Measurements from ENCODE around the gene NAGLU. TPM values are rescaled to one million over a fixed set of nuclear protein-coding genes. Genes with fewer than 3 reads are reported as not detected.

The NAGLU gene
- total and polyA plus RNA-seq, 7 donors = 9.1 to 18.1 (median 16.0) TPM

DNA sequence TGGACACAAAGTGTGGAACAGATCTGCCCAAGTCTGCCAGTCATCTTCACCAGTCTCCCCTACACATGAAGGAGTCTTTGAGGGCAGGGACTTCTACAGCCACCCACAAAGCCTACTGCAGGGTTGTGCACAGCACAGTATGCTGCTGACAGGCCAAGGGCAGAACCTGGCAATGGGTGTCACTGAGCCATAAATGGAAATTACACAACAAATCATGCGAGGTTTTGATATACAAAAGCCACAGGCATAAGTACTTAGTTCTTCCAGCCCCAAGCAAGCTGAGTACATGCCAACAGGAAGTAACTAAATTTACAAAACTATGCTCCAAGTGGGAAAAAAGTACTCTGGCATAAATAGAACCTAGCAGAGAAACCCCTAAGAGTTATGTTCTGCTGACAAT, 49.3 kb downstream of the NAGLU start:
- peak in 1 of 4 donors; percentile 28 for ATAC-seq

DNA sequence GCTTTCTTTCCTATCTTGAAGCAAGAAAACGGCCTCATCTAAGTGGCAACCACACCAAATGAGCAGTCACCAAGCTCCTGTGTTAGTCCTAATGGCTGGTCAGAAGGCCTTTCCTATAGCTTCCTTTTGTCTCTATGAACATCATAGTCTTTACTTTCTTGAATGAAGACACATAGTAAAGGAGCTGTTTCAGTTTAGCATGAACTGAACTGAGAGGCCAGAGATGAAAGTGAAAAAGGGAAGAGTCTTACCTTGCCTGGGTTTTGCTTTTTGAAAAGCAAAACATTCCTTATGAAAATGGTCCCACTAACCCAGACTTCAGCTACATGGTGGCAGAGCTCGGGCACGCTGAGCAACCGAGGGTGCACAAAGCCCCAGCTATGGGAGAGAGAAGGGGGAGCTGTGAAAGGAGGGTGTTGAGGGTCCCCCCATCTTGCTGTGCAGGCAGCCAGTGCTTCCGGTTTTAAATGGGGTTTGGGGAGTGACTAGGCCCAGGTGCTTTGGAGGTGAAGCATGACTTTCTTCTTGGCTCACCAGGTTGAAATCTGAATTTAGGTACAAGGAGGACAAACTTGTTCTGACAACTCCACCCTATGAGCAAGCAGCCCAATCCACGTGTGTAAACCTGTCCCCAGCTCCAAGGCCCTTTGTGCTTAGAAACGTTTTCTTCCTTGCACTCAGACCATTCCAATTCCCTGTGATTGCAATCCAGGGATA, 50.6 kb downstream of the NAGLU start:
- DNase-seq = no peak
- Histone ChIP-seq H3K36me3 (ENCODE audit: insufficient read depth in 1 of 2, low read depth in 1 of 2) (peaks cover 17 to 100% of the 10 kb centered on the region in 2 donors), H3K4me3 (no peak overlapping the region), H3K9me3 (no peaks in the 10 kb centered on the region), H3K27ac (peak overlapping the region; percentile 27), H3K27me3 (ENCODE audit: insufficient read depth in 3 of 3, low read length in 2 of 3) (no peaks in the 10 kb centered on the region), H3K4me1 (no peaks in the 10 kb centered on the region)
- peak in 1 of 4 donors; percentile 8 for ATAC-seq
- TF ChIP-seq, protein P1, sequence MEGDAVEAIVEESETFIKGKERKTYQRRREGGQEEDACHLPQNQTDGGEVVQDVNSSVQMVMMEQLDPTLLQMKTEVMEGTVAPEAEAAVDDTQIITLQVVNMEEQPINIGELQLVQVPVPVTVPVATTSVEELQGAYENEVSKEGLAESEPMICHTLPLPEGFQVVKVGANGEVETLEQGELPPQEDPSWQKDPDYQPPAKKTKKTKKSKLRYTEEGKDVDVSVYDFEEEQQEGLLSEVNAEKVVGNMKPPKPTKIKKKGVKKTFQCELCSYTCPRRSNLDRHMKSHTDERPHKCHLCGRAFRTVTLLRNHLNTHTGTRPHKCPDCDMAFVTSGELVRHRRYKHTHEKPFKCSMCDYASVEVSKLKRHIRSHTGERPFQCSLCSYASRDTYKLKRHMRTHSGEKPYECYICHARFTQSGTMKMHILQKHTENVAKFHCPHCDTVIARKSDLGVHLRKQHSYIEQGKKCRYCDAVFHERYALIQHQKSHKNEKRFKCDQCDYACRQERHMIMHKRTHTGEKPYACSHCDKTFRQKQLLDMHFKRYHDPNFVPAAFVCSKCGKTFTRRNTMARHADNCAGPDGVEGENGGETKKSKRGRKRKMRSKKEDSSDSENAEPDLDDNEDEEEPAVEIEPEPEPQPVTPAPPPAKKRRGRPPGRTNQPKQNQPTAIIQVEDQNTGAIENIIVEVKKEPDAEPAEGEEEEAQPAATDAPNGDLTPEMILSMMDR (IDR thresholded peaks at IDR 0.05) = no peak
- WGBS, 3 donors = 67 to 85% (median 71%) methylated on average over 7 of the region's 7 CpGs
- intact Hi-C loops (cut with DNase I) = no loop called here

More for the DNA sequence above, 49.3 kb downstream of the NAGLU start:
- H3K36me3 ChIP-seq (ENCODE audit: insufficient read depth in 1 of 2, low read depth in 1 of 2) = peaks cover 20 to 100% of the 10 kb centered on the region in 2 donors
- H3K27me3 ChIP-seq (ENCODE audit: insufficient read depth in 3 of 3, low read length in 2 of 3) = no peaks in the 10 kb centered on the region
- WGBS, 3 donors = 31 to 68% (median 40%) methylated on average over 1 of the region's 1 CpG
- TF ChIP-seq, protein P1 (IDR thresholded peaks at IDR 0.05) = no peak
- no peaks in the 10 kb centered on the region for H3K9me3 ChIP-seq
- H3K4me1 ChIP-seq = no peaks in the 10 kb centered on the region
- intact Hi-C loops (cut with DNase I) = no loop called here
- DNase-seq = no peak
- peak overlapping the region; percentile 27 for H3K27ac ChIP-seq
- H3K4me3 ChIP-seq = no peak overlapping the region

DNA sequence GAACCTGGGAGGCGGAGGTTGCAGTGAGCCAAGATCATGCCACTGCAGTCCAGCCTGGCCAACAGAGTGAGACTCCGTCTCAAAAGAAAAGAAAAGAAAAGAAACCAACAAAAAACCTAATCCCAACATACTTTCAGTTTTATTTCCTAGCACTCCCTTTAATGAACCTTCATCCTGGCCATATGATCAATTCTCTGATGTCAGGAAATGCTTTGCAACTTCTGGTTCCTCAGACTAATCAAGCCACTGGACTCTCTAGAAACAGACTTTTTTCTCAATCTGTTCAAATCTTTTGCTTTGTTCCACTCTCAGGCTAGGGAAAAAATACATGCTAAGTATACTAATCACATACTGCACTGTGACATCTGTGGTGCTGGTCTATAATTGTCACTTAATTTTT, 54.8 kb downstream of the NAGLU start:
- WGBS, 3 donors = 94 to 97% (median 95%) methylated on average over 2 of the region's 2 CpGs
- TF ChIP-seq, protein P1 (IDR thresholded peaks at IDR 0.05) = no peak
- intact Hi-C loops (cut with DNase I) = no loop called here

DNA sequence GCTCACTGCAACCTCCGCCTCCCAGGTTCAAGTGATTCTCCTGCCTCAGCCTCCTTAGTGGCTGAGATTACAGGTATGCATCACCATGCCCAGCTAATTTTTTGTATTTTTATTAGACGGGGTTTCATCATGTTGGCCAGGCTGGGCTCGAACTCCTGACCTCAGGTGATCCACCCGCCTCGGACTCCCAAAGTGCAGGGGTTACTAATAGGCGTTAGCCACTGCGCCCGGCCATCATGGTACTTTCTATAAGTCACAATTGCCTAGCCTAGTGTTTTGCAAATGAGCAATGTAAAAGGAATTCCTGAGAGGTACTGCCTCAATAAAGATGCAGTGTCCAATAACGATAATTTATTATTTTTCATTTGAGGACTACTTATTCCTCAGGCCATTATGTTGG, 55.4 kb downstream of the NAGLU start:
- no peak for ATAC-seq
- Histone ChIP-seq H3K36me3 (ENCODE audit: insufficient read depth in 1 of 2, low read depth in 1 of 2) (peaks cover 7 to 91% of the 10 kb centered on the region in 2 donors), H3K4me3 (no peak overlapping the region)

More for the DNA sequence above, 54.8 kb downstream of the NAGLU start:
- DNase-seq (no peak), ATAC-seq (no peak)
- H3K4me3 ChIP-seq = no peak overlapping the region
- H3K27me3 ChIP-seq (ENCODE audit: insufficient read depth in 3 of 3, low read length in 2 of 3) = no peaks in the 10 kb centered on the region
- H3K9me3 ChIP-seq = no peaks in the 10 kb centered on the region
- H3K36me3 ChIP-seq (ENCODE audit: insufficient read depth in 1 of 2, low read depth in 1 of 2) = peaks cover 9 to 91% of the 10 kb centered on the region in 2 donors
- H3K27ac ChIP-seq = no peak overlapping the region
- no peaks in the 10 kb centered on the region for H3K4me1 ChIP-seq

More for the DNA sequence above, 55.4 kb downstream of the NAGLU start:
- H3K9me3 ChIP-seq = no peaks in the 10 kb centered on the region
- DNase-seq = no peak
- intact Hi-C loops (cut with DNase I) = no loop called here
- TF ChIP-seq, protein P1 (IDR thresholded peaks at IDR 0.05) = no peak
- no peaks in the 10 kb centered on the region for H3K27me3 ChIP-seq (ENCODE audit: insufficient read depth in 3 of 3, low read length in 2 of 3)
- no peaks in the 10 kb centered on the region for H3K4me1 ChIP-seq
- 92 to 94% (median 93%) methylated on average over 9 of the region's 9 CpGs for WGBS, 3 donors
- no peak overlapping the region for H3K27ac ChIP-seq

Other genes starting within 250 kb of the NAGLU start
- 10 to 100 TPM; 17.3 to 31.5 (median 23.9) TPM for gene STAT5A, start 247.7 kb upstream of the NAGLU start, total RNA-seq
- gene STAT5A, start 247.7 kb upstream of the NAGLU start, polyA plus RNA-seq = 10 to 100 TPM in 2 of 3 donors, 1 to 10 TPM in 1; 8.1 to 12.5 (median 10.5) TPM
- 100 to 1,000 TPM in 3 of 4 donors, 10 to 100 TPM in 1; 67.3 to 279 (median 220) TPM for gene STAT3, start 147.8 kb upstream of the NAGLU start, total RNA-seq
- 100 to 1,000 TPM in 1 of 3 donors, 10 to 100 TPM in 2; 95.6 to 111 (median 97.8) TPM for gene STAT3, start 147.8 kb upstream of the NAGLU start, polyA plus RNA-seq
- gene CAVIN1, start 113.0 kb upstream of the NAGLU start, total RNA-seq = 100 to 1,000 TPM; 109 to 151 (median 128) TPM
- 10 to 100 TPM; 69.5 to 92.6 (median 92.0) TPM for gene CAVIN1, start 113.0 kb upstream of the NAGLU start, polyA plus RNA-seq
- 100 to 1,000 TPM in 2 of 4 donors, 10 to 100 TPM in 2; 41.1 to 116 (median 89.6) TPM for gene ATP6V0A1, start 77.4 kb upstream of the NAGLU start, total RNA-seq
- gene ATP6V0A1, start 77.4 kb upstream of the NAGLU start, polyA plus RNA-seq = 10 to 100 TPM; 51.7 to 62.7 (median 61.0) TPM
- gene HSD17B1, start 16.7 kb downstream of the NAGLU start, total RNA-seq = 1 to 10 TPM in 1 of 4 donors, under 1 TPM in 3; 0.54 to 1.2 (median 0.72) TPM
- 1 to 10 TPM; 1.3 to 2.1 (median 1.7) TPM for gene HSD17B1, start 16.7 kb downstream of the NAGLU start, polyA plus RNA-seq
- gene COASY, start 25.9 kb downstream of the NAGLU start, total RNA-seq = 10 to 100 TPM; 31.6 to 45.4 (median 37.0) TPM
- gene COASY, start 25.9 kb downstream of the NAGLU start, polyA plus RNA-seq = 100 to 1,000 TPM in 1 of 3 donors, 10 to 100 TPM in 2; 41.0 to 141 (median 73.5) TPM
- gene MLX, start 30.9 kb downstream of the NAGLU start, total RNA-seq = 10 to 100 TPM; 45.2 to 67.9 (median 55.2) TPM
- 100 to 1,000 TPM in 1 of 3 donors, 10 to 100 TPM in 2; 71.0 to 108 (median 89.2) TPM for gene MLX, start 30.9 kb downstream of the NAGLU start, polyA plus RNA-seq
- gene PSMC3IP, start 41.5 kb downstream of the NAGLU start, total RNA-seq = 1 to 10 TPM in 2 of 4 donors, under 1 TPM in 2; 0.26 to 3.3 (median 1.4) TPM
- 10 to 100 TPM in 1 of 3 donors, 1 to 10 TPM in 2; 3.8 to 13.3 (median 5.3) TPM for gene PSMC3IP, start 41.5 kb downstream of the NAGLU start, polyA plus RNA-seq
- gene RETREG3, start 73.1 kb downstream of the NAGLU start, total RNA-seq = 10 to 100 TPM; 31.7 to 43.2 (median 37.6) TPM
- 10 to 100 TPM; 13.9 to 35.0 (median 15.2) TPM for gene RETREG3, start 73.1 kb downstream of the NAGLU start, polyA plus RNA-seq
- 10 to 100 TPM; 46.9 to 78.1 (median 50.4) TPM for gene TUBG1, start 73.4 kb downstream of the NAGLU start, total RNA-seq
- 10 to 100 TPM; 68.8 to 90.2 (median 81.0) TPM for gene TUBG1, start 73.4 kb downstream of the NAGLU start, polyA plus RNA-seq
- gene TUBG2, start 123.0 kb downstream of the NAGLU start, total RNA-seq = 10 to 100 TPM in 1 of 4 donors, 1 to 10 TPM in 3; 3.8 to 11.9 (median 5.7) TPM
- gene TUBG2, start 123.0 kb downstream of the NAGLU start, polyA plus RNA-seq = 1 to 10 TPM; 2.7 to 4.9 (median 4.2) TPM
- gene PLEKHH3, start 140.8 kb downstream of the NAGLU start, total RNA-seq = 10 to 100 TPM; 15.0 to 33.8 (median 28.0) TPM
- gene PLEKHH3, start 140.8 kb downstream of the NAGLU start, polyA plus RNA-seq = 10 to 100 TPM; 12.7 to 15.8 (median 14.2) TPM
- 1 to 10 TPM; 1.2 to 5.0 (median 2.8) TPM for gene CCR10, start 145.6 kb downstream of the NAGLU start, total RNA-seq
- gene CCR10, start 145.6 kb downstream of the NAGLU start, polyA plus RNA-seq = 1 to 10 TPM; 1.0 to 3.3 (median 1.6) TPM
- 1 to 10 TPM; 1.9 to 2.6 (median 2.2) TPM for gene CNTNAP1, start 146.3 kb downstream of the NAGLU start, total RNA-seq
- gene CNTNAP1, start 146.3 kb downstream of the NAGLU start, polyA plus RNA-seq = 1 to 10 TPM; 1.0 to 3.4 (median 1.1) TPM
- gene EZH1, start 208.8 kb downstream of the NAGLU start, total RNA-seq = 10 to 100 TPM; 25.7 to 59.1 (median 33.7) TPM
- gene EZH1, start 208.8 kb downstream of the NAGLU start, polyA plus RNA-seq = 10 to 100 TPM; 15.2 to 43.9 (median 22.3) TPM
- gene RAMP2, start 225.0 kb downstream of the NAGLU start, total RNA-seq = 10 to 100 TPM in 3 of 4 donors, 1 to 10 TPM in 1; 9.2 to 39.8 (median 18.7) TPM
- 10 to 100 TPM; 17.5 to 21.9 (median 21.4) TPM for gene RAMP2, start 225.0 kb downstream of the NAGLU start, polyA plus RNA-seq
- 10 to 100 TPM; 38.6 to 45.2 (median 39.8) TPM for gene VPS25, start 237.2 kb downstream of the NAGLU start, total RNA-seq
- 10 to 100 TPM; 46.0 to 73.3 (median 72.8) TPM for gene VPS25, start 237.2 kb downstream of the NAGLU start, polyA plus RNA-seq
- gene WNK4, start 244.4 kb downstream of the NAGLU start, total RNA-seq = under 1 TPM in 3 of 4 donors, not detected in 1; 0.08 to 0.30 (median 0.09) TPM
- under 1 TPM in 1 of 3 donors, not detected in 2; 0.01 TPM for gene WNK4, start 244.4 kb downstream of the NAGLU start, polyA plus RNA-seq

Measured in psoas muscle (tissue), 8 donors.